Body of pancreas (tissue), 4 donors: ENCODE measurements around the gene ZNF566.

Experiments
- CTCF ChIP-seq, 7 experiments: fragments of 450-650 bp in 4 of 7; fragments of 200-600 bp in 3 of 7; sonication (generic) in 3 of 7; IDR thresholded peaks; one replicate each; pipeline ENCODE4 v1.5.1; 2016 to 2019; ENCODE audit warnings: antibody characterized with exemption in 7 of 7
- POLR2A ChIP-seq, 3 donors: fragments of 450-650 bp; IDR thresholded peaks; one replicate each; pipeline ENCODE4 v1.6.1; 2016; ENCODE audit warnings: antibody characterized with exemption in 3 of 3, mild to moderate bottlenecking in 2 of 3

DNA sequence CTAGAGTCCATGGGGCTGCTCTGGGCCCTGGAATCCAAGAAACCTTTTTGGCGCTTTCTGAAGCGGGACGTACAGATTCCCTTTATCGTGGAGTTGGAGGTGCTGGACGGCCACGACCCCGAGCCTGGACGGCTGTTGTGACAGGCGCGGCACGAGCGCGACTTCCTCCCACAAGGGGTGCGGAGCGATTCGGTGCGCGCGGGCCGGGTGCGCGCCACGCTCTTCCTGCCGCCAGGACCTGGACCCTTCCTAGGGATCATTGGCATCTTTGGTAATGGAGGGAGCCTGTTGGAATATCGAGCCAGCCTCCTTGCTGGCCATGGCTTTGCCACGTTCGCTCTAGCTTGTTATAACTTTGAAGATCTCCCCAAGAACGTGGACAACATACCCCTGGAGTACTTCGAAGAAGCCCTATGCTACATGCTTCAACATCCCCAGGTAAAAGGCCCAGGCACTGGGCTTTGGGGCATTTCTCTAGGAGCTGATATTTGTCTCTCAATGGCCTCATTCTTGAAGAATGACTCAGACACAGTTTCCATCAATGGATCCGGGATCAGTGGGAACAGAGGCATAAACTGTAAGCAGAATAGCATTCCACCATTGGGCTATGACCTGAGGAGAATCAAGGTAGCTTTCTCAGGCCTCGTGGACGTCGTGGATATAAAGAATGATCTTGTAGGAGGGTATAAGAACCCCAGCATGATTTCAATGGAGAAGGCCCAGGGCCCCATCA, 67.4 kb downstream of the ZNF566 start:
- TF ChIP-seq CTCF (IDR thresholded peaks at IDR 0.05) (no peak), POLR2A (IDR thresholded peaks at IDR 0.05) (no peak)
